GM23338 (cell line): ENCODE results near the gene ARRDC4. TPM values are rescaled to one million over a fixed set of nuclear protein-coding genes. Genes with fewer than 3 reads are reported as not detected.

Source experiments
- ATAC-seq: fragments of 200-7000 bp; cut with Tn5 transposase; 3 replicates; pipeline ENCODE4 v1.9.1; 2020
- DNase-seq: peaks from one replicate; pipeline ENCODE4 v3.0.0-alpha.2; 2015; ENCODE audit warnings: low spot score
- H2AFZ ChIP-seq: fragments of 200-600 bp; sonication (generic); 2 replicates; pipeline ENCODE4 v1.8.0; 2016; ENCODE audit warnings: antibody characterized with exemption, mild to moderate bottlenecking, moderate library complexity
- H3F3A ChIP-seq: fragments of 200-600 bp; sonication (generic); replicated peaks from 2 replicates; pipeline ENCODE4 v1.8.0; 2017; ENCODE audit warnings: antibody characterized with exemption, mixed run types, low read depth
- H3K27ac ChIP-seq: fragments of 200-600 bp; sonication (generic); 2 replicates; pipeline ENCODE4 v1.6.1; 2016; ENCODE audit warnings: low read depth
- H3K27me3 ChIP-seq: fragments of 200-600 bp; sonication (generic); 2 replicates; pipeline ENCODE4 v1.8.0; 2016; ENCODE audit warnings: mild to moderate bottlenecking, mixed run types, moderate library complexity; ENCODE audit not compliant: insufficient read depth
- H3K36me3 ChIP-seq: fragments of 200-600 bp; sonication (generic); 2 replicates; pipeline ENCODE4 v1.8.0; 2016; ENCODE audit warnings: mild to moderate bottlenecking; ENCODE audit not compliant: insufficient read depth
- H3K4me1 ChIP-seq: fragments of 200-600 bp; sonication (generic); 2 replicates; pipeline ENCODE4 v1.8.0; 2016; ENCODE audit warnings: mild to moderate bottlenecking, moderate library complexity; ENCODE audit not compliant: insufficient read depth
- H3K4me2 ChIP-seq: fragments of 200-600 bp; sonication (generic); 2 replicates; pipeline ENCODE4 v1.7.1; 2017; ENCODE audit warnings: mixed run types
- H3K4me3 ChIP-seq: fragments of 200-600 bp; sonication (generic); 2 replicates; pipeline ENCODE4 v1.6.1; 2016; ENCODE audit warnings: mixed run types
- H3K79me2 ChIP-seq: fragments of 200-600 bp; sonication (generic); replicated peaks from 2 replicates; pipeline ENCODE4 v1.8.0; 2017; ENCODE audit warnings: mild to moderate bottlenecking; ENCODE audit not compliant: insufficient read depth
- H3K9me2 ChIP-seq: fragments of 200-600 bp; sonication (generic); 2 replicates; pipeline ENCODE4 v1.8.0; 2017; ENCODE audit not compliant: insufficient read depth
- H4K20me1 ChIP-seq: fragments of 200-600 bp; sonication (generic); replicated peaks from 2 replicates; pipeline ENCODE4 v1.8.0; 2017; ENCODE audit warnings: mild to moderate bottlenecking; ENCODE audit not compliant: insufficient read depth
- H3K27ac Mint-ChIP-seq: 2 replicates; pipeline ENCODE4 v1.8.0; 2020; ENCODE audit warnings: inconsistent platforms, mild to moderate bottlenecking, moderate library complexity, mixed read lengths
- H3K27me3 Mint-ChIP-seq: 3 replicates; pipeline ENCODE4 v1.8.0; 2022; ENCODE audit warnings: low read depth, mild to moderate bottlenecking, moderate library complexity, mixed read lengths, inconsistent platforms; ENCODE audit not compliant: insufficient read depth, poor library complexity
- H3K36me3 Mint-ChIP-seq: 3 replicates; pipeline ENCODE4 v1.8.0; 2021; ENCODE audit warnings: low read depth, mild to moderate bottlenecking, inconsistent platforms, moderate library complexity, mixed read lengths
- H3K4me1 Mint-ChIP-seq: 3 replicates; pipeline ENCODE4 v1.8.0; 2020; ENCODE audit warnings: mild to moderate bottlenecking, inconsistent platforms, mixed read lengths
- H3K4me3 Mint-ChIP-seq: 3 replicates; pipeline ENCODE4 v1.8.0; 2021; ENCODE audit warnings: moderate library complexity, mild to moderate bottlenecking, inconsistent platforms, mixed read lengths
- H3K9me3 Mint-ChIP-seq: 3 replicates; pipeline ENCODE4 v1.8.0; 2020; ENCODE audit warnings: moderate library complexity, mild to moderate bottlenecking, inconsistent platforms, mixed read lengths
- CREB1 ChIP-seq: fragments of 250-450 bp; sonication (Bioruptor Pico); IDR thresholded peaks from 2 replicates; pipeline ENCODE4 v1.5.0; 2020; ENCODE audit warnings: low read depth, mild to moderate bottlenecking, moderate library complexity
- EZH2 ChIP-seq: fragments of 200-600 bp; sonication (generic); IDR thresholded peaks from one replicate; pipeline ENCODE4 v1.8.0; 2017; ENCODE audit warnings: antibody characterized with exemption, mild to moderate bottlenecking, low read depth; ENCODE audit not compliant: unreplicated experiment
- EZH2phosphoT487 ChIP-seq: fragments of 200-600 bp; sonication (generic); IDR thresholded peaks from one replicate; pipeline ENCODE4 v1.8.1; 2018; ENCODE audit warnings: antibody characterized with exemption; ENCODE audit not compliant: unreplicated experiment
- JUNB ChIP-seq: IDR thresholded peaks from one replicate; pipeline ENCODE4 v1.6.1; 2016; ENCODE audit warnings: antibody characterized with exemption; ENCODE audit not compliant: unreplicated experiment
- NANOG ChIP-seq: IDR thresholded peaks from 2 replicates; pipeline ENCODE4 v1.6.1; 2016; ENCODE audit warnings: antibody characterized with exemption, borderline replicate concordance
- POLR2AphosphoS5 ChIP-seq: IDR thresholded peaks from 2 replicates; pipeline ENCODE4 v1.6.1; 2016; ENCODE audit warnings: antibody characterized with exemption, low read depth
- STAT1 ChIP-seq: IDR thresholded peaks from one replicate; pipeline ENCODE4 v1.6.1; 2016; ENCODE audit warnings: antibody characterized with exemption; ENCODE audit not compliant: unreplicated experiment
- ZNF114 ChIP-seq: fragments of 250-450 bp; sonication (Bioruptor Pico); IDR thresholded peaks from 2 replicates; pipeline ENCODE4 v1.5.0; 2020; ENCODE audit warnings: mild to moderate bottlenecking, moderate library complexity
- ZNF331 ChIP-seq: fragments of 250-450 bp; sonication (Bioruptor Pico); IDR thresholded peaks from 2 replicates; pipeline ENCODE4 v1.5.0; 2020; ENCODE audit warnings: low read depth, mild to moderate bottlenecking, moderate library complexity
- polyA plus RNA-seq: library from polyadenylated mRNA; unstranded; fragments of >200 nt; fragmentation: Nextera tagmentation; extraction: Ambion mirVana; gene quantifications from 2 replicates; pipeline ENCODE4 v1.2.1, GENCODE V29; 2016
- total RNA-seq: library from RNA; depleted of rRNA; stranded (reverse); fragments of >200 nt; shearing (Covaris generic); gene quantifications from 2 replicates; pipeline ENCODE4 v1.2.3, GENCODE V29; 2014
- TF ChIP-seq, protein P1 (sequence below): IDR thresholded peaks from one replicate; pipeline ENCODE4 v1.6.1; 2018; ENCODE audit warnings: antibody characterized with exemption; ENCODE audit not compliant: unreplicated experiment
- TF ChIP-seq, protein P2 (sequence below): IDR thresholded peaks from 2 replicates; pipeline ENCODE4 v1.6.1; 2016; ENCODE audit warnings: antibody characterized with exemption
- TF ChIP-seq, protein P3 (sequence below), 2 experiments: fragments of 200-600 bp in 1 of 2; sonication (generic) in 1 of 2; conservative IDR thresholded peaks; 2 replicates each; pipeline versions ENCODE4 v1.5.1 to v1.6.1; 2016 to 2017; ENCODE audit warnings: antibody characterized with exemption in 2 of 2, low read depth in 2 of 2, mild to moderate bottlenecking in 2 of 2, moderate library complexity in 1 of 2
- TF ChIP-seq, protein P4 (sequence below): fragments of 250-450 bp; sonication (Bioruptor Pico); IDR thresholded peaks from 2 replicates; pipeline ENCODE4 v1.5.0; 2020; ENCODE audit warnings: mild to moderate bottlenecking, moderate library complexity

Gene ARRDC4
- total and polyA plus RNA-seq, 2 experiments from 2014 or later = 2.0 to 6.9 TPM

DNA sequence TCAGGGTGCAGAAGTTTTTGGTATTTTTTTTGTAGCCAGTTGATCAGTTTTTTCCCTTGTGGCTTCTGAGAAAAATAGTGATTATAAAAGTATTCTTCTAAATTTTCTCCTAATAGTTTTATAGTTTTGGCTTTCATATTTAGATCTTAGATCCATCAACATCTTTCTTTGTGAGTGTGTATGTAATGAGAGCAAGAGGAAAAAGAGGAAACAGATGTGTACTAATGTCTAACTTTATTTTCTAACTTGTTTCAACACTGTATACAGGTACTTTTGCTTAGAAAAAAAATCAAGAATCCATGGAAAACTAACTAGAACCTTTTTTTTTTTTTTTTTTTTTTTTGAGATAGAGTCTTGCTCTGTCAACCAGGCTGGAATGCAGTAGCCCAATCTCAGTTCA lies 53.1 kb downstream of the ARRDC4 start:
- peaks cover 4% of the 10 kb centered on the region; the same call in 1 of the 3 replicates for H3K4me1 Mint-ChIP-seq
- no peak for ATAC-seq
- no peak for DNase-seq
- H3F3A ChIP-seq = no peaks in the 10 kb centered on the region
- no peaks in the 10 kb centered on the region for H3K9me3 Mint-ChIP-seq
- H3K9me2 ChIP-seq = no peaks in the 10 kb centered on the region
- H4K20me1 ChIP-seq = no peaks in the 10 kb centered on the region
- no peak overlapping the region for H2AFZ ChIP-seq
- no peaks in the 10 kb centered on the region for H3K4me1 ChIP-seq
- no peak overlapping the region for H3K4me3 ChIP-seq
- no peak overlapping the region for H3K27ac ChIP-seq
- H3K4me2 ChIP-seq = no peak overlapping the region
- H3K4me3 Mint-ChIP-seq = no peak overlapping the region
- H3K27me3 ChIP-seq = no peaks in the 10 kb centered on the region
- no peaks in the 10 kb centered on the region for H3K36me3 Mint-ChIP-seq
- no peak overlapping the region for H3K27ac Mint-ChIP-seq
- no peaks in the 10 kb centered on the region for H3K36me3 ChIP-seq
- H3K27me3 Mint-ChIP-seq = no peaks in the 10 kb centered on the region
- no peaks in the 10 kb centered on the region for H3K79me2 ChIP-seq
- TF ChIP-seq EZH2 (no peak), POLR2AphosphoS5 (no peak), JUNB (no peak), CREB1 (CRISPR knock-in tag) (no peak), NANOG (no peak), ZNF331 (CRISPR knock-in tag) (no peak), EZH2phosphoT487 (no peak), ZNF114 (CRISPR knock-in tag) (no peak), STAT1 (no peak)
- TF ChIP-seq, protein P1, sequence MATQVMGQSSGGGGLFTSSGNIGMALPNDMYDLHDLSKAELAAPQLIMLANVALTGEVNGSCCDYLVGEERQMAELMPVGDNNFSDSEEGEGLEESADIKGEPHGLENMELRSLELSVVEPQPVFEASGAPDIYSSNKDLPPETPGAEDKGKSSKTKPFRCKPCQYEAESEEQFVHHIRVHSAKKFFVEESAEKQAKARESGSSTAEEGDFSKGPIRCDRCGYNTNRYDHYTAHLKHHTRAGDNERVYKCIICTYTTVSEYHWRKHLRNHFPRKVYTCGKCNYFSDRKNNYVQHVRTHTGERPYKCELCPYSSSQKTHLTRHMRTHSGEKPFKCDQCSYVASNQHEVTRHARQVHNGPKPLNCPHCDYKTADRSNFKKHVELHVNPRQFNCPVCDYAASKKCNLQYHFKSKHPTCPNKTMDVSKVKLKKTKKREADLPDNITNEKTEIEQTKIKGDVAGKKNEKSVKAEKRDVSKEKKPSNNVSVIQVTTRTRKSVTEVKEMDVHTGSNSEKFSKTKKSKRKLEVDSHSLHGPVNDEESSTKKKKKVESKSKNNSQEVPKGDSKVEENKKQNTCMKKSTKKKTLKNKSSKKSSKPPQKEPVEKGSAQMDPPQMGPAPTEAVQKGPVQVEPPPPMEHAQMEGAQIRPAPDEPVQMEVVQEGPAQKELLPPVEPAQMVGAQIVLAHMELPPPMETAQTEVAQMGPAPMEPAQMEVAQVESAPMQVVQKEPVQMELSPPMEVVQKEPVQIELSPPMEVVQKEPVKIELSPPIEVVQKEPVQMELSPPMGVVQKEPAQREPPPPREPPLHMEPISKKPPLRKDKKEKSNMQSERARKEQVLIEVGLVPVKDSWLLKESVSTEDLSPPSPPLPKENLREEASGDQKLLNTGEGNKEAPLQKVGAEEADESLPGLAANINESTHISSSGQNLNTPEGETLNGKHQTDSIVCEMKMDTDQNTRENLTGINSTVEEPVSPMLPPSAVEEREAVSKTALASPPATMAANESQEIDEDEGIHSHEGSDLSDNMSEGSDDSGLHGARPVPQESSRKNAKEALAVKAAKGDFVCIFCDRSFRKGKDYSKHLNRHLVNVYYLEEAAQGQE = no peak
- TF ChIP-seq, protein P2, sequence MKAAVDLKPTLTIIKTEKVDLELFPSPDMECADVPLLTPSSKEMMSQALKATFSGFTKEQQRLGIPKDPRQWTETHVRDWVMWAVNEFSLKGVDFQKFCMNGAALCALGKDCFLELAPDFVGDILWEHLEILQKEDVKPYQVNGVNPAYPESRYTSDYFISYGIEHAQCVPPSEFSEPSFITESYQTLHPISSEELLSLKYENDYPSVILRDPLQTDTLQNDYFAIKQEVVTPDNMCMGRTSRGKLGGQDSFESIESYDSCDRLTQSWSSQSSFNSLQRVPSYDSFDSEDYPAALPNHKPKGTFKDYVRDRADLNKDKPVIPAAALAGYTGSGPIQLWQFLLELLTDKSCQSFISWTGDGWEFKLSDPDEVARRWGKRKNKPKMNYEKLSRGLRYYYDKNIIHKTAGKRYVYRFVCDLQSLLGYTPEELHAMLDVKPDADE = no peak
- TF ChIP-seq, protein P3, sequence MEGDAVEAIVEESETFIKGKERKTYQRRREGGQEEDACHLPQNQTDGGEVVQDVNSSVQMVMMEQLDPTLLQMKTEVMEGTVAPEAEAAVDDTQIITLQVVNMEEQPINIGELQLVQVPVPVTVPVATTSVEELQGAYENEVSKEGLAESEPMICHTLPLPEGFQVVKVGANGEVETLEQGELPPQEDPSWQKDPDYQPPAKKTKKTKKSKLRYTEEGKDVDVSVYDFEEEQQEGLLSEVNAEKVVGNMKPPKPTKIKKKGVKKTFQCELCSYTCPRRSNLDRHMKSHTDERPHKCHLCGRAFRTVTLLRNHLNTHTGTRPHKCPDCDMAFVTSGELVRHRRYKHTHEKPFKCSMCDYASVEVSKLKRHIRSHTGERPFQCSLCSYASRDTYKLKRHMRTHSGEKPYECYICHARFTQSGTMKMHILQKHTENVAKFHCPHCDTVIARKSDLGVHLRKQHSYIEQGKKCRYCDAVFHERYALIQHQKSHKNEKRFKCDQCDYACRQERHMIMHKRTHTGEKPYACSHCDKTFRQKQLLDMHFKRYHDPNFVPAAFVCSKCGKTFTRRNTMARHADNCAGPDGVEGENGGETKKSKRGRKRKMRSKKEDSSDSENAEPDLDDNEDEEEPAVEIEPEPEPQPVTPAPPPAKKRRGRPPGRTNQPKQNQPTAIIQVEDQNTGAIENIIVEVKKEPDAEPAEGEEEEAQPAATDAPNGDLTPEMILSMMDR (conservative IDR thresholded peaks at IDR 0.05; ENCODE audit: low read depth in 2 of 2) = no peak
- TF ChIP-seq, protein P4, sequence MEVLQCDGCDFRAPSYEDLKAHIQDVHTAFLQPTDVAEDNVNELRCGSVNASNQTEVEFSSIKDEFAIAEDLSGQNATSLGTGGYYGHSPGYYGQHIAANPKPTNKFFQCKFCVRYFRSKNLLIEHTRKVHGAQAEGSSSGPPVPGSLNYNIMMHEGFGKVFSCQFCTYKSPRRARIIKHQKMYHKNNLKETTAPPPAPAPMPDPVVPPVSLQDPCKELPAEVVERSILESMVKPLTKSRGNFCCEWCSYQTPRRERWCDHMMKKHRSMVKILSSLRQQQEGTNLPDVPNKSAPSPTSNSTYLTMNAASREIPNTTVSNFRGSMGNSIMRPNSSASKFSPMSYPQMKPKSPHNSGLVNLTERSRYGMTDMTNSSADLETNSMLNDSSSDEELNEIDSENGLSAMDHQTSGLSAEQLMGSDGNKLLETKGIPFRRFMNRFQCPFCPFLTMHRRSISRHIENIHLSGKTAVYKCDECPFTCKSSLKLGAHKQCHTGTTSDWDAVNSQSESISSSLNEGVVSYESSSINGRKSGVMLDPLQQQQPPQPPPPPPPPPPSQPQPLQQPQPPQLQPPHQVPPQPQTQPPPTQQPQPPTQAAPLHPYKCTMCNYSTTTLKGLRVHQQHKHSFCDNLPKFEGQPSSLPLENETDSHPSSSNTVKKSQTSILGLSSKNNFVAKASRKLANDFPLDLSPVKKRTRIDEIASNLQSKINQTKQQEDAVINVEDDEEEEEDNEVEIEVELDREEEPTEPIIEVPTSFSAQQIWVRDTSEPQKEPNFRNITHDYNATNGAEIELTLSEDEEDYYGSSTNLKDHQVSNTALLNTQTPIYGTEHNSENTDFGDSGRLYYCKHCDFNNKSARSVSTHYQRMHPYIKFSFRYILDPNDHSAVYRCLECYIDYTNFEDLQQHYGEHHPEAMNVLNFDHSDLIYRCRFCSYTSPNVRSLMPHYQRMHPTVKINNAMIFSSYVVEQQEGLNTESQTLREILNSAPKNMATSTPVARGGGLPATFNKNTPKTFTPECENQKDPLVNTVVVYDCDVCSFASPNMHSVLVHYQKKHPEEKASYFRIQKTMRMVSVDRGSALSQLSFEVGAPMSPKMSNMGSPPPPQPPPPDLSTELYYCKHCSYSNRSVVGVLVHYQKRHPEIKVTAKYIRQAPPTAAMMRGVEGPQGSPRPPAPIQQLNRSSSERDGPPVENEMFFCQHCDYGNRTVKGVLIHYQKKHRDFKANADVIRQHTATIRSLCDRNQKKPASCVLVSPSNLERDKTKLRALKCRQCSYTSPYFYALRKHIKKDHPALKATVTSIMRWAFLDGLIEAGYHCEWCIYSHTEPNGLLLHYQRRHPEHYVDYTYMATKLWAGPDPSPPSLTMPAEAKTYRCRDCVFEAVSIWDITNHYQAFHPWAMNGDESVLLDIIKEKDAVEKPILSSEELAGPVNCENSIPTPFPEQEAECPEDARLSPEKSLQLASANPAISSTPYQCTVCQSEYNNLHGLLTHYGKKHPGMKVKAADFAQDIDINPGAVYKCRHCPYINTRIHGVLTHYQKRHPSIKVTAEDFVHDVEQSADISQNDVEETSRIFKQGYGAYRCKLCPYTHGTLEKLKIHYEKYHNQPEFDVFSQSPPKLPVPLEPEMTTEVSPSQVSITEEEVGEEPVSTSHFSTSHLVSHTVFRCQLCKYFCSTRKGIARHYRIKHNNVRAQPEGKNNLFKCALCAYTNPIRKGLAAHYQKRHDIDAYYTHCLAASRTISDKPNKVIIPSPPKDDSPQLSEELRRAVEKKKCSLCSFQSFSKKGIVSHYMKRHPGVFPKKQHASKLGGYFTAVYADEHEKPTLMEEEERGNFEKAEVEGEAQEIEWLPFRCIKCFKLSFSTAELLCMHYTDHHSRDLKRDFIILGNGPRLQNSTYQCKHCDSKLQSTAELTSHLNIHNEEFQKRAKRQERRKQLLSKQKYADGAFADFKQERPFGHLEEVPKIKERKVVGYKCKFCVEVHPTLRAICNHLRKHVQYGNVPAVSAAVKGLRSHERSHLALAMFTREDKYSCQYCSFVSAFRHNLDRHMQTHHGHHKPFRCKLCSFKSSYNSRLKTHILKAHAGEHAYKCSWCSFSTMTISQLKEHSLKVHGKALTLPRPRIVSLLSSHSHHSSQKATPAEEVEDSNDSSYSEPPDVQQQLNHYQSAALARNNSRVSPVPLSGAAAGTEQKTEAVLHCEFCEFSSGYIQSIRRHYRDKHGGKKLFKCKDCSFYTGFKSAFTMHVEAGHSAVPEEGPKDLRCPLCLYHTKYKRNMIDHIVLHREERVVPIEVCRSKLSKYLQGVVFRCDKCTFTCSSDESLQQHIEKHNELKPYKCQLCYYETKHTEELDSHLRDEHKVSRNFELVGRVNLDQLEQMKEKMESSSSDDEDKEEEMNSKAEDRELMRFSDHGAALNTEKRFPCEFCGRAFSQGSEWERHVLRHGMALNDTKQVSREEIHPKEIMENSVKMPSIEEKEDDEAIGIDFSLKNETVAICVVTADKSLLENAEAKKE = no peak
